Measurements from ENCODE around the gene TMED1.
"Not testable (repeated sequence)": the region's sequence is repeated elsewhere in the genome, so short reads cannot be mapped to it uniquely, and the experiment has no call there.

The TMED1 gene, protein sequence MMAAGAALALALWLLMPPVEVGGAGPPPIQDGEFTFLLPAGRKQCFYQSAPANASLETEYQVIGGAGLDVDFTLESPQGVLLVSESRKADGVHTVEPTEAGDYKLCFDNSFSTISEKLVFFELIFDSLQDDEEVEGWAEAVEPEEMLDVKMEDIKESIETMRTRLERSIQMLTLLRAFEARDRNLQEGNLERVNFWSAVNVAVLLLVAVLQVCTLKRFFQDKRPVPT

DNA sequence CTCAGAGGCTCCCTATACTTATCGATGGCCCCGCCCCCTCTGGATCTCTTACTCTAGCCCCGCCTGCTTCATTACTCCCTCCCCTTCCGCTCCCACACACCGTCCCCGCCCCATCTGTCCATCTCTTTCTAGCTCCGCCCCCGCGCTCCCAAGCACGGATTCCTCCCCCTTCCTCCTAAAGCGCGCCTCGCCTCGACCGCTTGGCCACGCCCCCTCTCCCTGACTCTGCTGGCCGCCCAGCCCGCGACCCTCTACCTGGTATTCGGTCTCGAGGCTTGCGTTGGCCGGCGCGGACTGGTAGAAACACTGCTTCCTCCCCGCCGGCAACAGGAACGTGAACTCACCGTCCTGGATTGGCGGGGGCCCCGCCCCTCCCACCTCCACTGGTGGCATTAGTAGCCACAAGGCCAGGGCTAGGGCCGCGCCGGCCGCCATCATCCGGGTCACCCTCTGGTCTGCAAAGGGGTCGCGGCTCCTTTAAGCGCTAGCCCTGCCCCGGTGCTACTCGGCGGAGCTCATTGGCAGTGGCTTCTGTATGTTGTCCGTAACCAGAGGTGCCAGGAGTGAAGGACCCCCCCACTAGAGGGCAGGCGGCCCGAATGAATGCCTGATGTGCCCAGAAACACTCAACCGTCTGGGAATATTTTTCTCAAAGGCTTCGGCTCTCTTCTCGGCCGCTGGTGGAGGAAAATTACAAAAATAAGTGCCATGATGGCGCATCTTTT is at the start of gene TMED1:
TSS of gene TMED1 (minus strand) at position 459 of the 725 bp plus-strand sequence. CDS start at position 438, 21 bp downstream.
- DNase-seq = peak; percentile 100

DNA sequence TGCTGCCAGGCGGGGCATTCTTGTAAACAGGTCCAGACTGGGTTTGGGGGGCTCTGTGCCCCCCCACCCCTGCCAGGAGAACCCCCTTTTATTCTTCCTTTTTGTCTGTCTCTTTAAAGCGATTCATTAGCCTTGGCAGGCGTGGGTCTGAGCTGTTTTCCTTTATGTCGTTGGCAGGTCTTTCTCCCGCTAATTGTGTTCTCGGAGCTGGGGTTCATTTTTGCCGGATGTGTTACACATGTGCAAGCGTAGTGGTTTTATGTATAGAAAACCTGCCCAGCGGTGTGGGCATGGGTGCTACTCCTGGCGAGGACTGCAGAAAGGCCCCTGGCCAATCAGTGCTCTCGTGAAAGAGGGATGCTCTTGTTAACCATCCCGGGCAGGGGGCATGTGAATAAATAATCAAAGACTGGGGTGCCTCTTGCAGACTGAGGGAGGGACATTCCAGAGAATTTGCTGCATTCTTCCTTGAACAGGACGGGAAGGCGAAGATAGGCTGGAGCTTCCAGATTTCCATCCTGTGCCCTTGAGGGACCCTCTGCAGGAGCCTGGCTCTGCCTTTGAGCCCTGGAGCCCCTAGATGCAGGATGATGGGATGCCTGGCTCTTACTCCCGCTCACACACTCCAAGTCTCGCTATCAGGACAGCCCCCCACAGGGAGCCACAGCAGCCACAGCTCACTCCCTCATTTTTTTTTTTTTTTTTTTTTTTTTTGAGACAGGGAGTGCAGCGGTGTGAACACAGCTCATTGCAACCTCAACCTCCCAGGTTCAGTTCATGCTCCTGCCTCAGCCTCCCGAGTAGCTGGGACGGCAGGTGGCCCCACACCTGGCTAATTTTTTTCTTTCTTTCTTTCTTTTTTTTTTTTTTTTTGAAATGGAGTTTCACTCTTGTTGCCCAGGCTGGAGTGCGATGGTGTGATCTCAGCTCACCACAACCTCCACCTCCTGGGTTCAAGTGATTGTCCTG is 49.5 kb upstream of the TMED1 start:
- no peak for DNase-seq

DNA sequence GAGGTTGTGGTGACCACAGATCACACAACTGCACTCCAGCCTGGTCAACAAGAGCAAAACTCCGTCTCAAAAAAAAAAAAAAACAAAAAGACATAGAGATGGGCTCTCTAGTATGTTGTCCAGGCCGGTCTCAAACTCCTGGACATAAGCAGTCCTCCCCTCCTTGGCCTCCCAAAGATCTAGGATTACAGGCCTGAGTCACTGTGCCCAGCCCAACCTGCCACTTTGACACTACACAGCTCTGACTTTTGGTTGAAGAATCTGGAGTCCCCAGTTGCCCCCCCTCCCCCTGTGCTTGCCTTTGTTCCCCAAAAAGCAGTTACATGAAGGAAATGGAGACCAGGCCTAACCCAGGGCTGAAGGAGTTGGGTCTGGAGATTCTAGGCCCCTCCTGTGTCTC is 48.3 kb upstream of the TMED1 start:
- DNase-seq = no peak

DNA sequence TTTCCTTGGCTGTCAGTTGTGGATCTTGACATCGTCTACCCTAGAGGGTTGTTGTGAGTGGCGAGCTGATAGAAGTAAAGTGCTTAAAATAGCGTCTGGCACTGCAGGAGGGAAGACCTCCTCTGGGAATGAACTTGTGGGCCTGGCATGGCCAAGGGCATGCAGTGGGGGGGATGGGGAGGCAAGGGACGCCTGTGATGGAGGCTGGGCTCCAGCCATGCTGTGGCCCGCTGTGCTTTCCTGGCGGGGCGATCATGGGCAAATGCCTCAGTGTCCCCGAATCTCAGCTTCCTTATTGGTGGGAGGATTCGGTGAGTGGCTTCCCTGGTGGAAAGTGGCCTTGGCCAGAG is 46.1 kb upstream of the TMED1 start:
- no peak for DNase-seq

DNA sequence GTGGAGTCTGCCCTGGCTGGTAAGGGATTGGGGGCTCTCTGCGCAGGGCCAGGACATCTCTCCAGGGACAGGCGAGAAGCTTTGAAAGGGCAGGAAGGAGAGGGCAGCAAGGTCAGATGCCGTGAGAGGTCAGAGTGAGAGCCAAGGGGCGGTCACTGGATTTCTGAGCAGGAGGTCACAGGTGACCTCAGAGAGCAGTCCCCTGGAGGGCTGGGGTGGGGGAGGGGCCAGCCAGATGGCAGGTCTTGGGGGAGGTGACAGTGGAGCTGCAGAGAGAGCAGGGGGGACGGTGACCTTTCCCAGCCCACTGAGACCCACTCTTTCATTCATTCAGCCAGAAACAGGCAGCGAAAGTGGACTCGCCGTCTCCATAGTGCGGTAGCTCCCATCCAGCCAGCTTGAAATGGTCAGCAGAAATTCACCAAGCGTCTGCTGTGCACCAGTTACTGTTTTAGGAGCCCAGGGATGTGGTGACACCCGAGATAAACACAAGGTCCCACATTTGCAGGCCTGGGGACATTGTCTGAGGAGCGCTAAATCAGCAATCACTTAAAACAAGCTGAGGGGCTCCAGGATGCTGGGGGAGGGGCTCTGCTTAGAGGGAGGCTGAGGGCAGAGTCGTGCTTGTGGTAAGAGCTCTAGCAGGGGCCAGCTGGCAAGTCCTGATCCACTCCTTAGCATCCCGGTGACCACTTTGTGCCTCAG is 45.5 kb upstream of the TMED1 start:
- no peak for DNase-seq

DNA sequence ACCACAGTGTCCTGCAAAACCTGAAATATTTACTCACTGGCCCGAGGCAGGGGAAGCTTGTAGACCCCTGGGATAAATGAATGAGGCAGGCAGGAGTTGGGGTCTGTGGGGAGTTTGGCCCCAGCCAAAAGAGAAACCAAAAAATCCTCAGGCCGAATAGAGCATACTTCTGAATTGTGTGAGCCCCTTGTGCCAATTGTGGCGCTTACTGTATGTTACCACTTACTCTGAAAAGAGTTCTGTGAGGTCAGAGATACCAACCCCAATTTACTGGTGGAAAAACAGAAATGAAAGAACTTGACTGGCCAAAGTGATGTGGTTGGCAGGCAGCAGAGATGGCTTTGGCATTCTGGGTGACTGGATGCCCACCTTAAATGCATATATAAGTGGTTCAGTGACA is 42.2 kb upstream of the TMED1 start:
- no peak for DNase-seq

DNA sequence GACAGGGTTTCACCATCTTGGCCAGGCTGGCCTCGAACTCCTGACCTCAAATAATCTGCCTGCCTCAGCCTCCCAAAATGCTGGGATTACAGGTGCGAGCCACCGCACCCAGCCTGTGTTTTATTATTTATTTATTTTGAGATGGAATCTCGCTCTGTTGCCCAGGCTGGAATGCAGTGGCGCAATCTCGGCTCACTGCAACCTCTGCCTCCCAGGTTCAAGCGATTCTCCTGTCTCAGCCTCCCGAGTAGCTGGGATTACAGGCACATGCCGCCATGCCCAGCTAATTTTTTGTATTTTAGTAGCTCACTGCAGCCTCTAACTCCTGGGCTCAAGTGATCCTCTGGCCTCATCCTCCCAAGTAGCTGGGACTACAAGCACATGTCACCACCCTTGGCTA is 41.6 kb upstream of the TMED1 start:
- not testable (repeated sequence) for DNase-seq

DNA sequence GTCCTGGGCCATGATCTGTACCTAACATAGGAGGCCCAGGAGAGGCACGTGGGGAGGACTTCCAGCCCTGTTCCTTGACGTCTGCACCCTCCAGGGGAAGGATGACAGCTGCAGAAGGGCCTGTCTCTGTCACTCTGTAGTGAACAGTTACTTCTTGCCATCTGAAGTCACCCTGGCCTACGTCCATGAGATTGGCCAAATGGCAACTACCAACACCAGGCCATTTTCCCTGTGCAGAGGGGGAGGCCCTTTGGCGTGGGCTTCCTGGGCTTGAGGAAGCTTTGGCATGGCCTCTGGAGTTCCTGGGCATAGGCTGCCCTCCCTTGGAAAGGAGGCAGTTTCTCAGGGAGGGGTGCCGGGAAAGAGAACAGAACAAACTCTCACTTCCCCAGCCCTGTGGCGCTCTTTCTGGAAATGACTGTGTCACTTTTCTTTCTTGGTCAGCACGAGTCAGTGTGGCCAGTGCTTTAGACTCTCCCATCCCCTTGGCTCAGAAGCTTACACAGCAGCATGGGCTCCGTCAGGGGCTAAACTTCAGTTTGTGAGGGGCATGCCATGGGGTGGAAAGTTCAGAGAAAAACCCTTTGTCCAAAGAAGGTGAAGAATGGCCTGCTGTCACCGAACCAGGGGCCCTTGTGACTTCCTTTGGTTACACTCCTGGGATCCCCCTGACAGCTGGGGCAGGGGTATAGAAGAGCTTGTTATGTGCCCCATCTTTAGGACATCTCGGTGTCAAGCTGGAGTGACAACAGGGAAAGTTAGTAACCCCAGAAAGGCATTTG is 40.6 kb upstream of the TMED1 start:
- no peak for DNase-seq

DNA sequence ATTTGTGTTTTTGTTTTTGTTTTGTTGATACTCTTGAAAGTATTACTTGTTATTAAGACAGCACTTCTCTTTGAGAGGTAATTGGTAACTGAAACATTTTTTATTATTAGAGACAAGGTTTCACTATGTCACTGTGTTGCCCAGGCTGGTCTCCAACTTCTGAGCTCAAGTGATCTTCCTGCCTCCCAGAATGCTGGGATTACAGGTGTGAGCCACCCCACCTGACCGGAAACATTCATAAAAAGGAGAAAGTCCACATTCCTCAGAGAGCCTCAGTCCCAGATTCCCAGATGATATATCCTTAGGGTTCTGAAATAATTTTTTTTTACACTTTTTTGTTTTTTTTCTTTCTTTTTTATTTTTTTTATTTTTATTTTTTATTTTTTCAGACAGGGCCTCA is 38.0 kb upstream of the TMED1 start:
- DNase-seq = no peak

DNA sequence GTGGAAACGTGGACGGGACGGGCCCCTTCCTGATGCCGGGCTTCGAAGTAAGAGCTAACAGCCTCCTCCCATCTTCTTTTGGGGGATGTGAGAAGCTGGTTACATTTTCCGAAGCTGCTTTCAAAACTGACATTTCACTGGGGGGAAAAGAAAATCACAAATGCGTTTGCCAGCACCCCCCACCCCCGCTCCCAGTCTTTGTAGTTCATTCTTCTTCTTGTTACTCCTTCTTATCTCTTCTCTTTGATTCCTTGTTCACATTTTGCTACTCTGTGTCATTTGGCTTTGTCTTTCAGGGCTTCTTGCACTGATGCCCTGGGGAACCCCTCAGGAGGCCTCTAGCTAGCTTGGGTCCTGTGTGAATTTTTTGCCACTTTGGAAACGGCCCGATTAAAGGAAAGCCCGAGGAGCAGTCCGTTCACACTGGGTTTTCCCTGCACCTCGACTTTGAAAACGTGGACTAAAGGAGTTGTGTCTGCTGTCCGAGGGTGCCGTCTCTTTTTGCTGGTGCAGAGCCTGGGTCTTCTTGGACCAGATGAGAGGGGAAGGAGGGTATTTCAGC is 36.6 kb upstream of the TMED1 start:
- DNase-seq = no peak

DNA sequence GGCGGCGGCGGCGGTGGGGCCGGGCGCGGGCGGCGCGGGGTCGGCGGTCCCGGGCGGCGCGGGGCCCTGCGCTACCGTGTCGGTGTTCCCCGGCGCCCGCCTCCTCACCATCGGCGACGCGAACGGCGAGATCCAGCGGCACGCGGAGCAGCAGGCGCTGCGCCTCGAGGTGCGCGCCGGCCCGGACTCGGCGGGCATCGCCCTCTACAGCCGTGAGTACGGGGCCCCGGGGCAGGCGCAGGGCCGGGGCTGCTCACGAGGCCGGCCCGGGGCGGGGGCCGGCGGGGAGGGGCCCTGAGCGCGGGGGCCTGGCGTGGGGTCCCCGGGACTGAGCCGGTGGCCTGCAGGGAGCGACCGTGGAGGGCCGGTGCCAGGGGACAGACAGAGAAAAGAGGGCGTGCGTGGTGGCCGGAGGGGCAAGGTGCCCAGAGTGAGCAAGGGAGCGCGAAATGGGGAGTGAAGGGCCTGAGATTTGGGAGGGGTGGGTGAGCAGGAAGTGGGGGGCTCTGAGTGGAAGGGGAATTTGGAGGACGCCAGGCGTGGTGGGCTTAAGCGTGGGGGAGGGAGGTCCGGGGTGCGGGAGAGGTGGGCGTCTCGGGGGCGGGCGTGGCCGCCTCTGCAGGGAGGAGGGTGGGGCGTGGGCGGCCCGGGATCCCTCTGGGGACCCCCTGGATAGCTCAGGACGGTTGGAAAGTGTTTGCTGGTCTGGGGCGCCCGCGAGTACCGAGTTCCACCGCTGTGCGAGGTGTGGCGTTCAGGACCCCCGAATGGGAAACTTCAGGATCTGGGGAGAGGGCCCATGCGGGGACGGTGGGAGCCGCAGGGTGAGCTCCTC is 35.9 kb upstream of the TMED1 start:
- DNase-seq = no peak

DNA sequence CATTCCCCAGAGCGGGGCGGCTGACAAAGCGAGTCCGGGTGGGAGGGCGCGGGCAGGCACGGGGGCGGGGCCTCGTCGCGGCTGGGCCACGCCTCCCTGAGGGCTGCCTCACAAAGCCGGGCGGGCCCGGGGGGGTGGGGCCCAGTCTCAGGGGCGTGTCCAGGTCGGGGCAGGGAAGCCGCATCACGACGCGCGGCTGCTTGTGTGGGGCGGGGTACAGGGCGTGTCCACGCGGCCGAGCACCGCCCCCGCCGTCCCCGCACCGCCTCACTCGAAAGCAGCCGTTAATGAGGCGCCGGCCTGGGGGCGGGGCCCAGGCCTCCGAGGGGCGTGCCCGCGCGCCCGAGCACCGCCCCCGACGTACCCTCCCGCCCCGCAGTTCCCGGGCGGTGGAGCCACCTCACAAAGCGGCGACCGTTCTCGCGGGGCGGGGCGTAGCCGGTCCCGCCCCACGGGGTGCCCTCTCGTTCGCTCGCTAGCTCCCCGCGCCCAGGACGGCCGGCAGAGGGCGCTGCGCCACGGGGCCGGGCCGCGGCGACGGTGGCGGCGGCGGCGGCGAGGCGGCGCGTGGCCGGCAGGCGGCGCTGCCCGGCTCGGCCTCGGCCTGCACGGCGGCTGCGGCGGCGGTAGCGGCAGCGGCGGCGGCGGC is 35.1 kb upstream of the TMED1 start, which contains the start of gene CARM1:
TSS of gene CARM1 (plus strand) at position 599 of the 649 bp plus-strand sequence. CDS start 150 bp downstream, outside the sequence.
- DNase-seq = peak; percentile 94

DNA sequence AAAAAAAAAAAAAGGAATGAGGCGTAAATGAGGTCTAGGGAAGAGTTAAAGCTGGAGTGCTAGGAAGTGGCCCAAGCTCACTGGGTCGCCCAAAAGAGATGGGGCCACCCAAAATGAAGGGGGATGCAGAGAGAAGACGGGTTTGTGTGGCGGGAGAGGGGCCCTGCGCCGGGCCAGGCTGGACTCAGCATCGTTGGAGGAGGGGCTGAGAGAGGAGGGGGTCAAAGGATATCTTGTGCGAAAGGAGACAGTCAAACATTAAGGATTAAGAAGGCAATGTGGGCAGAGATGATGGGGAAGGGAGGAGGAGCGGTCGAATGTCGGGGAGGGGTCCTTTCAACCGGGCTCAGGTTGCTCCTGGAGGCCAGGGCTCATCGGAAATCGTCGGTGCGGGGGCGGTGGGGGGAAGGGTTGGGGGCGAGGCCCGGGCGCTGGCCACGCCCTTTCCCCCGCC is 34.5 kb upstream of the TMED1 start:
- DNase-seq = no peak

DNA sequence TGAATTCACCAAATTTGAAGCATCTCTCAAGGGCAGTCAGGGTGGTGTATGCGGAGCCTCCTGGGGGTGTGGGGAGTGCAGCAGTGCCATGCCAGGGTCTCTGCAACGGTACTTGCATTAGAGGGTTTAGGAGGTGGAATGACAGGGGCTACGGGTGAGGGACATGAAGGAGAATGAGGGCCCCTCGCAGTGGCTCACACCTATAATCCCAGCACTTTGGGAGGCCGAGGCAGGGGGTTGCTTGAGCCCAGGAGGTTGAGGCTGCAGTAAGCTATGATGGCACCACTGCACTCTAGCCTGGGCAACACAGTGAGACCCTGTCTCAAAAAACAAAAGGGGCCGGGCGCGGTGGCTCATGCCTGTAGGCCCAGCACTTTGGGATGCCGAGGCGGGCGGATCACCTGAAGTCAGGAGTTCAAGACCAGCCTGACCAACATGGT is 33.9 kb upstream of the TMED1 start:
- DNase-seq = not testable (repeated sequence)

DNA sequence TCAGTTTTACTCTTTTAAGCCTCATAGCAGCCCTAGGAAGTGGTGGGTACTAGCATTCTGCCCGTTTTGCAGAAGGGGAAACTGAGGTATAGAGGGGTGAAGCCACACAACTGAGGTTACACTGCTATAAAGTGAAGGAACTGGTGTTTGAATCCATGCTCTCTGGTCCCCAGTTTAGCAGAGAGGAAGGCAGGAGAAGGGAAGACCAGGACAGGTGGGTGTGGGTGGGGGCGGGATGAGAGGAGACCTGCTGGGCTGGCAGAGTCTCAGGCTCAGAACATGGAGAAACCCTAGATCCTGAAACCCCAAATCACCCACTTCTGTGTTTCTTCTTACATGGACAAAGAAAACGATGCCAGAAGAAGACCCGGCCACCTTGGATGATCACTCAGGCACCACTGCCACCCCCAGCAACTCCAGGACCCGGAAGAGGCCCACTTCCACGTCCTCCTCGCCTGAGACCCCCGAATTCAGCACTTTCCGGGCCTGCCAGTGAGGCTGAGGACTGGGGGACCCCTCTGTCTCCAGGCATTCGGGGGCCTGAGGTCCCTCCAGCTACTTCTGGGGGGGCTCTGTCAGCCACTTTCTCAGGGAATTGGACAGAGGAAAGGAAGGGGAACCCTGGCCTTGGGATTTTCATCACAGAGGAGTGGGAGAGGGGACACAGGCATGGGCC is 33.0 kb upstream of the TMED1 start:
- no peak for DNase-seq

DNA sequence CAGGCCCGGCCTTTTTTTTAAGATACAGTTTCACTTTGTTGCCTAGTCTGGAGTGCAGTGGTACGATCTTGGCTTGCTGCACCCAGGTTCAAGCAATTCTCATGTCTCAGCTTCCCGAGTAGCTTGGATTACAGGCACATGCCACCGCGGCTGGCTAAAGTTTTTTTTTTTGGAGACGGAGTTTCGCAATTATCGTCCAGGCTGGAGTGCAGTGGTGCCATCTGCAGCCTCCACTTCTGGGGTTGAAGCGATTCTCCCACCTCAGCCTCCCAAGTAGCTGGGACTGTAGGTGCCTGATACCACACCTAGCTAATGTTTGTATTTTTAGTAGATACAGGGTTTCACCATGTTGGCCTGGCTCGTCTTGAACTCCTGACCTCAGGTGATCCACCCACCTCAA is 30.5 kb upstream of the TMED1 start:
- no peak for DNase-seq

DNA sequence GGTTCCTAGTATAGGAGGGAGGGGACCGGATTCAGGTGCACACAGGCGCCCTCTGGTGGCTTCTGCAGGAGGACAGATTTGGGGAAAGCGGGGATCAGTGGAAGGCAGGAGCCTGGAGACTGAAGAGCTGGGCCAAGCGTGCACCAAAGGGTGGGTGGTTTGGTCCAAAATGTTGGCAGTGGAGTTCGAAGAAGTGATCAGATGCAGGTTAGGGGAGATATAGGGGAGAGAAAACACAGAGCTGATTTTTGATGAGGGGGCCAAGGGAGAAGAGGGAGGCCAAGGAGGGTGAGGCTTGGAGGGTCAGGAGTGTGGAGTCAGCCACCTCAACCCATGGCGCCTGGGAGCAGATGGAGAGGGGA is 28.5 kb upstream of the TMED1 start:
- DNase-seq = peak; percentile 17

DNA sequence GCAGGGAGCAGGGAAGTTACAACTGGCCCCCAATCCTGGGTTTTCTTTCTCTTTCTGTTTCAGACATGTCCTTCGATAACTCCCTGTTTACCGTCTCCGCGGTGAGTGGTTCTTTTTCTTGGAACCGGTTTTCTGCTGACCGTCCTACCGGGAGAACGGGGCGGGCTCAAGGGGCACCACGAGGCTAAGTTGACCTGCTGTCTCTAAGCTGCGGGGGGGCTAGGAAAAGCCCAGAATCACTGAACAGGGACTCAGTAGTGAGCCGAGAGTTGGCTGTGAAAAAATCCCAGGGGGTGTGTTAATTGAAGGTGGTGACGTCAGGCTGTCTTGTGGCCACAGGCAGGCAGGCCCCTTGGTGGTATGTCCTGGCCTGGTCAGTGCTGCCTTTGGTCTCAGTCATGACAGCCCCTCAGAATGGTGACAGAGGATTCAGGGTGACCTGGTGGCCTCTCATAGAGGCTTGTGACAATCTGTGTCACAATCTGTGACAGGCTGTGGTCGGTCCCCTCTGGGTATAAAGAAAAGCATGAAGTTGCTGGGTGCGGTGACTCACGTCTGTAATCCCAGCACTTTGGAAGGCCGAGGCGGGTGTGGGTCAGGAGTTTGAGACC is 27.2 kb upstream of the TMED1 start:
- no peak for DNase-seq

DNA sequence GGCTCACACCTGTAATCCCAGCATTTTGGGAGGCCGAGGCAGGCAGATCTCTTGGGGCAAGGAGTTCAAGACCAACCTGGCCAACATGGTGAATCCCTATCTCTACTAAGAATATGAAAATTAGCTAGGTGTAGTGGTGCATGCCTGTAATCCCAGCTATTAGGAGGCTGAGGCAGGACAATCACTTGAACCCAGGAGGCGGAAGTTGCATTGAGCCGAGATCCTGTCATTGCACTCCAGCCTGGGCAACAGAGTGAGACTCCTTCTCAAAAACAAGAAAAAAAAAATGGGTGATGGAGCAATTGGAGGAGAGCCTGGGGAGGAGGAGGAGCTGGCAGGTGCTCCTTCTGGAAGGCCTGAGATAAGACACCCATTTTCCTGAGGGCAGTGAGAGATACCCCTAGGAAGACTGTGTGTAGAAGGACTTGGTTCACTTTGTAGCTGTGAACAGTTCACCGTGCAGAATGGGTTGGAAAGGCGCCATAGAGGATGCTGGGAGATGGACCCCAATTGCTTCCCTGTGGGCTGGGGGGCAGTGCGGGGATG is 26.6 kb upstream of the TMED1 start:
- DNase-seq = no peak
